Activated T-helper 2 cell treated with anti-CD3 and anti-CD28 coated beads, Interferon-gamma antibody, Interleukin-2, Interleukin-4, amounts not matched to agents 10 μg/mL and 5 μg/mL and 100 μg/mL, durations not matched to agents 14 hours and 24 hours and 36 hours (primary cell): ENCODE results near the gene FSIP1. TPM values are rescaled to one million over a fixed set of nuclear protein-coding genes. Genes with fewer than 3 reads are reported as not detected.

Experiments
- DNase-seq: peaks from one replicate; pipeline ENCODE4 v3.0.0; 2021; ENCODE audit warnings: low spot score
- H3K27ac Mint-ChIP-seq: one replicate; pipeline ENCODE4 v1.8.0; 2021; ENCODE audit warnings: mixed read lengths
- H3K27me3 Mint-ChIP-seq: one replicate; pipeline ENCODE4 v1.8.0; 2021; ENCODE audit warnings: low read depth, mixed read lengths
- H3K36me3 Mint-ChIP-seq: one replicate; pipeline ENCODE4 v1.8.0; 2021; ENCODE audit warnings: low read depth, mixed read lengths
- H3K4me1 Mint-ChIP-seq: one replicate; pipeline ENCODE4 v1.8.0; 2021; ENCODE audit warnings: low read depth, mixed read lengths
- H3K4me3 Mint-ChIP-seq: one replicate; pipeline ENCODE4 v1.8.0; 2021; ENCODE audit warnings: low read depth, mild to moderate bottlenecking, moderate library complexity, mixed read lengths
- H3K9me3 Mint-ChIP-seq: one replicate; pipeline ENCODE4 v1.8.0; 2021; ENCODE audit warnings: mixed read lengths
- intact Hi-C: fragments of 100-400 bp; cut with micrococcal nuclease; formaldehyde crosslinking; loops from one replicate; pipeline ENCODE4 v1.15.1; 2023
- total RNA-seq: library from RNA; stranded (reverse); gene quantifications from 2 replicates; pipeline ENCODE4 v1.2.3, GENCODE V29; 2022

FSIP1 gene
- total RNA-seq, 1 donor from 2014 or later, result 0.14 TPM

DNA sequence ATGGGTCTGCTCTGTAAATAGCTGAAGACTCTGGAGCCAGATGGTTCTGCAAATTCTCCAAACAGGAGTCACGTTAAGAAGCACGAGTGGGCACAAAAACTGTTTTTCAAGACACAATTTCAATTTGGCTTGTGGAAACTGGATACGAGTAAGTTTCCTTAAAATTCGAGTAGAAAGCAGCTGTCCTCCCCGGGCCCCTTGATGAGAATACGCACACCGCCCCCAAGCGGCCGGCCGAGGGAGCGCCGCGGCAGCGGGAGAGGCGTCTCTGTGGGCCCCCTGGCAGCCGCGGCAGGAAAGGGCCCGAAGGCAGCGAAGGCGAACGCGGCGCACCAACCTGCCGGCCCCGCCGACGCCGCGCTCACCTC, 202.5 kb downstream of the FSIP1 start:
- Mint-ChIP-seq H3K27ac (no peak overlapping the region), H3K4me1 (peaks cover 16% of the 10 kb centered on the region), H3K27me3 (peaks cover 53% of the 10 kb centered on the region), H3K9me3 (no peaks in the 10 kb centered on the region), H3K36me3 (no peaks in the 10 kb centered on the region), H3K4me3 (peak overlapping the region; percentile 41)
- intact Hi-C loops, result loop anchor here (1.0 to 5.0 kb wide), 4 partner anchors 107 to 873 kb away; no protein-coding TSS in a partner anchor
- peak; percentile 81 for DNase-seq

DNA sequence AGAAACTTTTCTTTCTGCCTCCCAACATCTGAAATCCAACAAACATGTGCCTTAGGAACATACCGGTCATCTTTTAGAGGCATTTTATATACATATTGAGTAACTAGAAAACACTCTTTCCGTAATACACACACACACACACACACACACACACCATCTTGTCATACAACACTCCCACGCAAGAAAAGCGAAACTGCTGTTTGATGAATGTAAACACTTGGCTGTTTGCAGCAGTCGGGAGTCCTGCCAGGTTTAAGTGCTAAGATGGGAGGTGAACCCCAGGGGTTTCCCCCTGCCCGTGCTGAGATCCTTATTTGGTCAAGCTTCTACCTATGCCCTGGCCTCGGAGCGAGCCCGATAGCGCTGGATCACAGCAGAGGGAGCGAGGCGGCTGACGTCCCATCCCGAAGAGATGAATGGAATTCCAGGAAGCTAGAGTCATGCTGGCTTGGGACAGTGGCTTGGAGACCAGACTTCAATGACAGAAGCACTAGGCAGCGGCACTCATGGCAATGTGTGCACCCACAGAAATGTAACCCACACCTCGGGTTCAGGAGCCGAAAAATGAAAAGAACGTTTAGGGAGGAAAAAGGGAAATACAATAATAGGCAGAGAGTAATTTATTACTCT, 203.0 kb downstream of the FSIP1 start:
- H3K4me3 Mint-ChIP-seq, result peak overlapping the region; percentile 41
- H3K9me3 Mint-ChIP-seq, result no peaks in the 10 kb centered on the region
- H3K36me3 Mint-ChIP-seq, result no peaks in the 10 kb centered on the region
- peaks cover 52% of the 10 kb centered on the region for H3K27me3 Mint-ChIP-seq
- intact Hi-C loops, result loop anchor here (1.0 to 5.0 kb wide), 4 partner anchors 108 to 872 kb away; no protein-coding TSS in a partner anchor
- no peak for DNase-seq
- H3K27ac Mint-ChIP-seq, result no peak overlapping the region
- peaks cover 16% of the 10 kb centered on the region for H3K4me1 Mint-ChIP-seq

DNA sequence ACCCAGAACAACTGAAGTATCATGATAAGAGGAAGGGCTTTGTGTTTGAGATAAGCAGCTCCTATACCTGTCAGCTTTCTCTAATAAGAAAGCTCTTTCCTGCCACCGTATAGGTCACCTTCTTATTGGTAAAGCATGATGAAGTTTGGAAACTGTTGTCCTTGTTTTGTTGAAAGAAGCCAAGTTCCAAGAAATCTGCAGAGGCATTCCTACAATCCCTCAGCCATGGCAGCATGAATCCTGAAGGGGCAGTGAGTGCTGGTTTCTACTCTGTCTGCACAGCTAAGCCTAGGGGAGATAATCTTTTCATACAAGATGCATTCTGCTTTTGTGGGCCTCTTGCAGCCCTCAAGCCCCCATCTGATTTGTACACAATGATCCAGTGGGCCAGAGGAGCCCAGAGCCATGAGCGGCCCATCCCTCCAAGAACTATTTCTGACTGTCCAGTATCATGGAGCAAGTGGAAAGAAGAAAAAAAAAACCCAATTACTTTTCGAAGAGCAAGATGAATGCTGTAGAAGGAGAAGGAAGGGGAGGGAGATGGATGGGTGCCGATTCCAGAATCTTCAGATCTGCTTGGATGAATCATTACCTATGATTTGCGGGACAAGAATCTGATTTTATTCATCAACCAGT, 203.7 kb downstream of the FSIP1 start:
- Mint-ChIP-seq H3K27me3 (peaks cover 55% of the 10 kb centered on the region), H3K9me3 (no peaks in the 10 kb centered on the region), H3K4me3 (no peak overlapping the region), H3K4me1 (peaks cover 16% of the 10 kb centered on the region), H3K36me3 (no peaks in the 10 kb centered on the region), H3K27ac (no peak overlapping the region)
- intact Hi-C loops, result no loop called here
- no peak for DNase-seq

DNA sequence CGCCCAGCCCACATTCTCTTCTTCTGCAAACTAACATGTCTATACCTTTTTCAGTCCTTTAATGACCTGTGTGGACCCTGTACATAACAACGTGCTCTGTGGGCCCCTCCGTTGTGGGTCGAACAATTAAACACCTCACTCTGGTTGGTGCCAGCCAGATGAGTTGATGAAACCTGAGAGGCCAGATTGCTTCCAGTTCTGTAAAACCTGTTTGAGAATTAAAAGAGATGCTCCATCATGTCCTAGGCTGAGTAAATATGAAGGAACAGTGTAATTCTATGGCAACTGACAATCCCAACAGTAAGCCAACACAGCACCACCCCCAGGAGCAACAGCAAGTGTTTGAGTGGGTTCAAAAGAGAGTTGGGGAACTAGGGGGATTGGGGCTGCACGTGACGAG, 207.5 kb downstream of the FSIP1 start:
- DNase-seq, result no peak
- Mint-ChIP-seq H3K4me3 (no peak overlapping the region), H3K36me3 (no peaks in the 10 kb centered on the region), H3K27me3 (peaks cover 56% of the 10 kb centered on the region), H3K4me1 (peaks cover 9% of the 10 kb centered on the region), H3K9me3 (no peaks in the 10 kb centered on the region), H3K27ac (no peak overlapping the region)
- intact Hi-C loops, result no loop called here

DNA sequence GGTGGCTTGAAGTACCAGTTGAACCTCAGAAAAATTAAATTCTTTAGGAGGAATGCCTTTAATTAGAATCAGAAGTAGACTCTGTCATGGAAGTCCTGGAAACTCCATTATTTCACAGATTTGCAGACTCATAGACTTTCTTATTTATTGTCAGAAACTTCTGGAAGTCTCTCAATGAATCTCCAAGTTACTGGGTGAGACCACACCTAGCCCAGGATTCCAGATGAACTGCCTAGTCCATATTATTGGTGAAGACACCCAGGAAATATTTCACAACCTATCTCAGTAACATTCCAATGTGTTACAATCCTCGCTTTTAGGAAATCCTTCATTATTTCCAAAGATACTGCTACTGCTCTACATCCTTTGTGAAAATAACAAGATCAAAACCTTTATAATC, 208.2 kb downstream of the FSIP1 start:
- H3K4me3 Mint-ChIP-seq, result no peak overlapping the region
- DNase-seq, result no peak
- H3K9me3 Mint-ChIP-seq, result no peaks in the 10 kb centered on the region
- intact Hi-C loops, result no loop called here
- H3K4me1 Mint-ChIP-seq, result peaks cover 3% of the 10 kb centered on the region
- H3K27me3 Mint-ChIP-seq, result peaks cover 58% of the 10 kb centered on the region
- H3K36me3 Mint-ChIP-seq, result no peaks in the 10 kb centered on the region
- H3K27ac Mint-ChIP-seq, result no peak overlapping the region

DNA sequence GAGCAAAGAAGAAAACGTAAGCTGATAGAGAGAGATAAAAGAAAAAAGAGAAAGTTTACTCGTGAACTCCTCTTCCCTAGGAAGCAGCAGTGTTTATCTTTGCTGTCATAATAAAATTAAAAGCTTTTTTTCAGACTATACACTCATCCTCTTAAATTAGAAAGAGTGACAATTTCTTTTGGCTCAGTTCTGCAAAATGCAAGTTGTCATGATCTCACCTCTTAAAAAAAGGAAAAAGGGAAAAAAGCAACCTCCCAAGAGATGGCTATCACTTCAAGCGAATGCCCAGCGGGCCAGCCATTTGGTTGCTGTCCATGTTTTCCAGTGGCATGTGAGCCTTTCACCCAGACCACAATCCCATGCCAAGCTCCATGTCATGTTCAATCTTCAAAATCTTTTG, 208.8 kb downstream of the FSIP1 start:
- H3K27ac Mint-ChIP-seq, result no peak overlapping the region
- no peak for DNase-seq
- intact Hi-C loops, result no loop called here
- H3K4me1 Mint-ChIP-seq, result peaks cover under 1% of the 10 kb centered on the region
- peaks cover 54% of the 10 kb centered on the region for H3K27me3 Mint-ChIP-seq
- H3K36me3 Mint-ChIP-seq, result no peaks in the 10 kb centered on the region
- no peak overlapping the region for H3K4me3 Mint-ChIP-seq
- no peaks in the 10 kb centered on the region for H3K9me3 Mint-ChIP-seq

DNA sequence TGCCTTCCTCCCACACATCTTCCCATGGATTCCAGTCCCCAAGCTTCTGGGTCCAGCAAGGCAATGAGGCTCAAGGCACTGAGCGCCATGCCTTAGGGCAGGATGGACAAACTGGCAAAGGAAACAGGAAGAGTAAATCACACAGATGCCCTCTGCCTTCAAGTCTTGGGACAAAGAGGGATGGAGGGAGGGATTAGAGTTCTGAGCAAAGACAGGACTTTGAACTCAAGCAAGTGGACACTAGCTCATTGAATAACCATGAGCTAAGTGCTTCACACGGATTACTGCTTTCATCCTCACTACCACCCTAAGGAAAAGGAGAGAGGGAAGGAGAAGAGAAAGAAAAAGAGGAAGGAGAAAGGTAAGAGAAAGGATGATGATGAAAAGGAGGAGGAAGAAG, 209.4 kb downstream of the FSIP1 start:
- Mint-ChIP-seq H3K27ac (no peak overlapping the region), H3K4me1 (no peaks in the 10 kb centered on the region), H3K27me3 (peaks cover 48% of the 10 kb centered on the region), H3K4me3 (no peak overlapping the region), H3K9me3 (no peaks in the 10 kb centered on the region), H3K36me3 (no peaks in the 10 kb centered on the region)
- intact Hi-C loops, result no loop called here
- DNase-seq, result no peak

DNA sequence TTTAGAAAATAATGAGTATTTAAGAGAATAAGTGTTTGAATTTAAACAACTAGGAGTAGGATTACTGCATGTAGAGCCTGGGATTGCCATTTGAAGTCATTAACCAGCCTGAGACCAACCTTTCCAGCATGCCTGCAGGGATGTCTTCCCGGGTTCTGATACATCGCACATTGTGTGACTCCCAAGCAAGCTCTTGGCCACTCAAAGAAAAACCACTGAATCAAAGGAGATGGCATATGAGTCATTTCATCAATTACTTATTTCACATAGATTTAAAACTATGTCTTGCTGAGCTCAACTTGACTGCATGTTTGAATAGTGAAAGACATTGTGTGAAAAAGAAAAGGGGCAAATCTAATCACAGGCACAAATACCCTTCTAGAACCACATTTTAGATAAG, 216.8 kb downstream of the FSIP1 start:
- no peak overlapping the region for H3K4me3 Mint-ChIP-seq
- H3K27me3 Mint-ChIP-seq, result peaks cover 26% of the 10 kb centered on the region
- H3K4me1 Mint-ChIP-seq, result no peaks in the 10 kb centered on the region
- intact Hi-C loops, result no loop called here
- H3K27ac Mint-ChIP-seq, result no peak overlapping the region
- no peaks in the 10 kb centered on the region for H3K9me3 Mint-ChIP-seq
- no peaks in the 10 kb centered on the region for H3K36me3 Mint-ChIP-seq
- DNase-seq, result no peak

DNA sequence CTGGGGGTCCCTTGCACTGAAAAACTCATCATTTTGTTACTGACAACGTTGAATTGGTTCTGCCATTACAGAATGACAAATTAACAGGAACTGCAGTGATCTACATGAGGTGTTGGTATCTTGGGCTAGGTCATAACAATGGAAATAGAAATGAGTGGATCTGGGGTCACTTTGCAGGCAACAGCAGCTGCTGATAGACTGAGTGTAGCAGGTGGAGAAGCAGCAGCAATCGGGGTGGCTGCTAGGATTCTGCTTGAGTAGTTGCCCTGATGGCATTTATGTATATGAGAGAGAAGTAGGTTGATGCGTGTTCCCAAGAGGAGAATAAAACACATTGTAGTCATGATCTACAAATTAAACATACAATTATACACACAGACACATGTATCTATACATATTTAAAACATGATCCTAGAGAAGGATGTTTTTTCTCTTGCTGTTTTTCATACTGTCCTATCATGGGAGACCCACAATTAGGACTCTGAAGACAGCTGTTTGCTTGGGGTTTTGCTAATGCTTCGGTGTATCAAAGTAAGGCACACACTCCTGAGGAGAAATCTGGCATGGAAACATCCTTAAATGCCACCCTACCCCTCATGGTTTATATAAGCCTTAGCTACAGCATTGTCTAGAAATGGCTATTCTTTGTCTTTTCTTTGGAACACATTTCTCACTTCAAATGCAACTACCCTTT, 217.5 kb downstream of the FSIP1 start:
- Mint-ChIP-seq H3K4me1 (no peaks in the 10 kb centered on the region), H3K27me3 (peaks cover 21% of the 10 kb centered on the region), H3K9me3 (no peaks in the 10 kb centered on the region), H3K27ac (no peak overlapping the region), H3K4me3 (no peak overlapping the region), H3K36me3 (no peaks in the 10 kb centered on the region)
- intact Hi-C loops, result no loop called here
- no peak for DNase-seq

DNA sequence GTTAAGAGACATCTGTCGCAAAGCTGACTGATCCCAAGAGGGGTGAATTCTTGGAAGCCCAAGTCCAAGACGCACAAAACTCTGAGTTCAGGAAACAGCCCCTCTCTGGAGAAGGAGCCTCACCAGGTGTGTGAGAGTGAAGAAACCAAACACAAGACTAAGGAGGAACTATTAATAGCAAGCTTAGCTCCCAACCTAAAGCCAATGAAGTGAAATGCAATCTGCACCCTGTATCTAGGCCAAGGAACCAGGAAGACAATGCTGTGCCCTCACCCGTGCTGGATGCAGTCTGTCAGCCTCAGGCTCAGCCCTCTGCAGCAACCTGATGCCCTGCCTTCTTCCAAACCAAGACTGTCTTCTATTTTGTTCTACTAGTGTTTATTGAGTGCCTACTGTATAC, 224.2 kb downstream of the FSIP1 start:
- Mint-ChIP-seq H3K4me3 (no peak overlapping the region), H3K9me3 (no peaks in the 10 kb centered on the region), H3K4me1 (peaks cover 12% of the 10 kb centered on the region), H3K27ac (no peak overlapping the region), H3K27me3 (peaks cover 7% of the 10 kb centered on the region), H3K36me3 (no peaks in the 10 kb centered on the region)
- DNase-seq, result no peak
- intact Hi-C loops, result no loop called here

DNA sequence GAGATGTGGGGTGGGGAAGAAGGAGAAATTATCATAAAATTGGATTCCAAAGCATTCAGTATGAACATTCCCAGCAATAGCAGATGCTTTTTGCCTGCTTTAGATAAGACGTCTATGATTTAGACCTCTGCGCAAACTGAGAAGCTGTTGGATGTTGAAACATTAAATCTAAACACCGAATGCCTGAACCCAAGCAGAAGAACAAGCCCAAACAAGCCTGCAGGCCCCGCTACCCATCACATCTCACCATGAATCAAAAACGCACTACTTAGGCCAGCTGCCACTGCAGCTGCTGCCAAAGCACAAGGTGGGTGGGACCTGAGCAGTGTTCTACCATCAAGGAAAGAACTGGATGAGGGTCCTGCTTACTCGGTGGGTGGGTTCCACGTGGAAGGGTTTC, 226.2 kb downstream of the FSIP1 start:
- no peak for DNase-seq
- H3K4me1 Mint-ChIP-seq, result peaks cover 12% of the 10 kb centered on the region
- no peak overlapping the region for H3K4me3 Mint-ChIP-seq
- no peaks in the 10 kb centered on the region for H3K36me3 Mint-ChIP-seq
- H3K27ac Mint-ChIP-seq, result no peak overlapping the region
- intact Hi-C loops, result no loop called here
- H3K9me3 Mint-ChIP-seq, result no peaks in the 10 kb centered on the region
- H3K27me3 Mint-ChIP-seq, result peaks cover 4% of the 10 kb centered on the region

DNA sequence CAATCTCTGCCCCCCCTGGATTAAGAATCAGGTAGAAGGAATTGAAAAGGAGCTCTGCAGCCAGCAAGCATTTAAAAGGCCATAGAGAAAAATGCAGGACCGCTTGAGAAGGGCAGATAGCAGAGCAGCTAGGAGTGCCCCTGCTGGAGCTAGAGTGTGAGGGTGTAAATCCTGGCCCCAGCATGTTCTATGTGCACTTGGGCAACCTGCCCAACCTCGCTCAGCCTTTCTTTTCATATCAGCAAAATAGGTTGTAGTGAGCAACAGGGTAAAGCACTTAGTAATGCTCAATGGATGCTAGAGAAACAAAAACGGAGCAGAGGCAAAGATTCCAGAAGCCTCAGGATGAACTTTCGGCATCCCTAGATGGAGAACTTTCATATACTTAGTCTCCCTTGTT, 226.8 kb downstream of the FSIP1 start:
- peaks cover 4% of the 10 kb centered on the region for H3K27me3 Mint-ChIP-seq
- peaks cover 12% of the 10 kb centered on the region for H3K4me1 Mint-ChIP-seq
- no peak for DNase-seq
- H3K9me3 Mint-ChIP-seq, result no peaks in the 10 kb centered on the region
- intact Hi-C loops, result no loop called here
- no peaks in the 10 kb centered on the region for H3K36me3 Mint-ChIP-seq
- no peak overlapping the region for H3K27ac Mint-ChIP-seq
- H3K4me3 Mint-ChIP-seq, result no peak overlapping the region

DNA sequence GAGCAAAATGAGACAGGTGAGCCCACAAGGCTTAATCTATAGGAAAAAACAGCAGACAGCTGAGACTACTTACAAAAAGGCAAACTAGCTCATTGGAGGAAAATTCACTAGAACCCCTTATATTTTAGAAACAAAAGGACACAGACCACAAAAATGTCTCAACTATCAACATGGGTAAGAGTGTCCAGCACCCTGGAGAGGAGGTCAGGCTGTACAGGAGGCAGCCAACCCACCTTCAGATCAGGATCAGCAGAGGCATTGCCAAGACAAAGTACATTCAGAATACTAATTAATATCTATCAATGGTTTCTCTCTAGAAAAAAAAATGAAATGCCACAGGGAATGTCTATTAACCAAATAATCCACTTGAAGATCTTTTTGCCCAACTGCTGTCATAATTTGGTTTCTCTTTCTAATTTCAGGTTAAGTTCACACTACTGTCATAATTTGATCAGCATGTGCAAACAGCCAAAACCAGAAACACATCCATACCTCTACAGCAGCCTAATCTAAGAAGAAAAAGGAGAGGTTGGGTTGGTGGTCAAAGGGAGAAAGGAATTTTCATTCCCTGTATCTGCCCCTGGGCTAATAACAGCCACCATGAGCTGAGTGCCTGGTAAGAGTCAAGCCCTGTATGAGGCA, 227.8 kb downstream of the FSIP1 start:
- Mint-ChIP-seq H3K27me3 (peaks cover 1% of the 10 kb centered on the region), H3K27ac (no peak overlapping the region), H3K4me1 (peaks cover 12% of the 10 kb centered on the region), H3K9me3 (no peaks in the 10 kb centered on the region), H3K36me3 (no peaks in the 10 kb centered on the region), H3K4me3 (no peak overlapping the region)
- intact Hi-C loops, result no loop called here
- no peak for DNase-seq
